Activated CD8-positive, alpha-beta memory T cell treated with anti-CD3 and anti-CD28 coated beads, Interleukin-2, amount 10 ng/mL, durations not matched to agents 7 days and 5 days (primary cell): Measurements from ENCODE around the gene OR2T1. TPM values are rescaled to one million over a fixed set of nuclear protein-coding genes. Genes with fewer than 3 reads are reported as not detected.
"Not testable (repeated sequence)": the region's sequence is repeated elsewhere in the genome, so short reads cannot be mapped to it uniquely, and the experiment has no call there.

Source experiments
- ATAC-seq: fragments of 150-1000 bp; cut with Tn5 transposase; one replicate; pipeline ENCODE4 v1.10.0; 2021; ENCODE audit warnings: moderate library complexity
- CTCF ChIA-PET: fragments of 350-600 bp; sonication (Branson Sonifier 250); formaldehyde crosslinking; loops from one replicate; lab custom pipeline; 2021; ENCODE audit warnings: antibody characterized with exemption; lab: Charles Lee
- DNase-seq: peaks from one replicate; pipeline ENCODE4 v3.0.0-alpha.2; 2020
- H3K27ac Mint-ChIP-seq: one replicate; pipeline ENCODE4 v1.8.0; 2021; ENCODE audit warnings: mild to moderate bottlenecking, mixed read lengths
- H3K27me3 Mint-ChIP-seq: one replicate; pipeline ENCODE4 v1.8.0; 2021; ENCODE audit warnings: mixed read lengths
- H3K36me3 Mint-ChIP-seq: one replicate; pipeline ENCODE4 v1.8.0; 2021; ENCODE audit warnings: mild to moderate bottlenecking, mixed read lengths
- H3K4me1 Mint-ChIP-seq: one replicate; pipeline ENCODE4 v1.8.0; 2021; ENCODE audit warnings: mixed read lengths
- H3K4me3 Mint-ChIP-seq: one replicate; pipeline ENCODE4 v1.8.0; 2021; ENCODE audit warnings: mild to moderate bottlenecking, moderate library complexity, mixed read lengths
- H3K9me3 Mint-ChIP-seq: one replicate; pipeline ENCODE4 v1.8.0; 2022; ENCODE audit warnings: low read depth, mixed read lengths
- total RNA-seq, 2 experiments: library from RNA; stranded (reverse); gene quantifications; one replicate each; pipeline ENCODE4 v1.2.3, GENCODE V29; 2021

The OR2T1 gene
- total RNA-seq, 2 experiments from 2014 or later = not detected

GRCh38 chr1:248417854-248418253 lies 15.0 kb downstream of the OR2T1 start:
- no peaks in the 10 kb centered on the region for H3K27me3 Mint-ChIP-seq
- H3K4me1 Mint-ChIP-seq = no peaks in the 10 kb centered on the region
- DNase-seq (no peak), ATAC-seq (no peak)
- H3K36me3 Mint-ChIP-seq = no peaks in the 10 kb centered on the region
- H3K27ac Mint-ChIP-seq = no peak overlapping the region
- CTCF ChIA-PET = no interaction called here
- peaks cover 14% of the 10 kb centered on the region for H3K9me3 Mint-ChIP-seq
- no peak overlapping the region for H3K4me3 Mint-ChIP-seq

- no peak for DNase-seq
- Mint-ChIP-seq H3K4me1 (no peaks in the 10 kb centered on the region), H3K27me3 (no peaks in the 10 kb centered on the region), H3K4me3 (no peak overlapping the region), H3K9me3 (peaks cover 9% of the 10 kb centered on the region), H3K27ac (no peak overlapping the region), H3K36me3 (no peaks in the 10 kb centered on the region)
- CTCF ChIA-PET = no interaction called here
- ATAC-seq = no peak
Measured at GRCh38 chr1:248421384-248421783, 18.5 kb downstream of the OR2T1 start.

DNA sequence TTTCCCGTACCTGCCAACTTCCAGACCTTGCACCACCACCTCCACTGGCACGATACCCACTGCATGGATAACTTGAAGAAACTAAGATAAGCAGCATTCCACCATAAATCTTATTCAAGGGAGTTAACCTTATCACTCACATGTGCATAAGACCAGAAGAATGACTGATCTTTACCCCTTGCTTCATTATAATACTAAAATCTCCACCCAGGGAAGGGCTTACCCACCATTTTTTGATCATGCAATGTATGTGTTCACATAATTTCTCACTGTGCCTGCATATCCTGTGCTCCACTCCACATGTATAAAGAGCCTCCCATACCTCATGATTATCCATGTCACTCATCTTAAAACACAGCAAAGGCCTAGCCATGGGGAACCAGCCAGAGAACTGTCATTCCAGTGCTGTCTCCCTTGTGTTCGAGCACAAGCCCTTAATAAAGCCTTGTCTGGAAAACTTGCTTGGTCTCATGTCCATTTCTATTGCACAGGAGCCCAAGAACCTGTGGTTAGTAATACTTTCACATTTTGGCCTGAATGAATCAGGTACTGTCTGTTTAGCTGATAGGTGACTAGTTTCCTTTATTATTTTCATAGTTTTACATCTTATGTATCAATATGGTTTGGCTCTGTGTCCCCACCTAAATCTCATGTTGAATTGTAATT lies 24.8 kb downstream of the OR2T1 start:
- H3K36me3 Mint-ChIP-seq, DNase-seq, ATAC-seq, H3K4me1 Mint-ChIP-seq, CTCF ChIA-PET, H3K9me3 Mint-ChIP-seq, H3K27me3 Mint-ChIP-seq, H3K27ac Mint-ChIP-seq, H3K4me3 Mint-ChIP-seq: not testable (repeated sequence)

DNA sequence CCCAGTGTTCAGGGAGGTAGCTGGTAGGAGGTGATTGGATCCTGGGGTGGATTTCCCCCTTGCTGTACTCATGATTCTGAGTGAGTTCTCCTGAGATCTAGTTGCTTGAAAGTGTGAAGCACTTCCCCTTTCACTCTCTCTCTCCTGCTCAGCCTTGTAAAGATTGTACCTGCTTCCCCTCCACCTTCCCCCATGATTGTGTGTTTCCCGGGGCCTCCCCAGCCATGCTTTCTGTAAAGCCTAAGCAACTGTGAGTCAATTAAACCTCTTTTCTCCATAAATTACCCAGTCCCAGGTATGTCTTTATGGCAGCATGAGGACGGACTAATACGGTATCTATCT lies 25.3 kb downstream of the OR2T1 start:
- ATAC-seq, H3K4me3 Mint-ChIP-seq, H3K9me3 Mint-ChIP-seq, DNase-seq, H3K27me3 Mint-ChIP-seq, H3K27ac Mint-ChIP-seq, H3K4me1 Mint-ChIP-seq, CTCF ChIA-PET, H3K36me3 Mint-ChIP-seq: not testable (repeated sequence)

DNA sequence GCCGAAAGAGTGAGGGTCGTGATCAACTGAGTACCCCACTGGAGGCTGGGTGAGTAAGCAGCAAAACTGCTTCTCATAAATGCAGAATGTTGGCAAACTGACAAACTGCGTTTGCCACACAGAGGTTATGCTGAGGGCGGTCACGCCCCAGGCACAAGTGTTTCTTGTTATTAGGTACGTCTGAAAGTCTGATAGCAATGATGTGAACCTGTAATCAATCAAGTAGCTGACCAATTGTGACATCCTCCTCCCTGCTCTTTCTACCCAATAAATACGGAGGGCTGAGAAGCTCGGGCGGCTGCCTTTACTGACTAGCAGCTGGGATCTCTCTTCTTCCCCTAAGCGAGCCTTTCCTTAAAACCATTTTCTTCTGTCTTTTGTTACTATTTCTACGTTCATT lies 28.8 kb downstream of the OR2T1 start:
- H3K27me3 Mint-ChIP-seq, H3K36me3 Mint-ChIP-seq, CTCF ChIA-PET, H3K4me1 Mint-ChIP-seq, H3K27ac Mint-ChIP-seq, H3K4me3 Mint-ChIP-seq, DNase-seq, H3K9me3 Mint-ChIP-seq, ATAC-seq: not testable (repeated sequence)

GRCh38 chr1:248432201-248432600 lies 29.4 kb downstream of the OR2T1 start:
- not testable (repeated sequence) for ATAC-seq

DNA sequence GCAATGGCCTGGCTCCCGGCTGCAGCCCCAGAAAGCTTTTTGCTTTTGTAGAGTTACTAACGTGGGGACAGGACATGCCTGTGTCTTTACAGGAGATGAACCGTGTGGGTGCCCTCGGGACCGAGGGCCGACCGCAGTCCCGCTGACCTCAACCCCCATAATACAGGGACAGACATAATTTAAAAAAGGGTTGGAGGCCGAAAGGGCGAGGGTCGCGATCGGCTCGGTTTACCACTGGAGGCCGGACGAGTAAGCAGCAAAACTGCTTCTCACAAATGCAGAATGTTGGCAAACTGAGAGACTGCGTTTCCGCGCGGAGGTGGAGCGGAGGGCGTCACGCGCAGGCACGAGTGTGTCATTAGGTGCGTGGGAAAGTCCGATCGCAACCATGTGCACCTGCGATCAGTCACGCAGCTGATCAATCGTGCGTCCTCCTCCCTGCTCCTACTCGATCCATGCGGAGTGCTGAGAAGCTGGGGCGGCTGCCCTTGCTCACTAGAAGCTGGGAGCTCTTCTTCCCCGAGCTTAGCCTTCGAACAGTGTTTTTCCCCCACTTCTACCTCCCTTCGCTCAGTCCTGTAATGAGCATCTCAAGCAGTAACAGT lies 31.1 kb downstream of the OR2T1 start:
- DNase-seq, H3K27me3 Mint-ChIP-seq, H3K4me3 Mint-ChIP-seq, ATAC-seq, H3K4me1 Mint-ChIP-seq, H3K27ac Mint-ChIP-seq, H3K36me3 Mint-ChIP-seq, CTCF ChIA-PET, H3K9me3 Mint-ChIP-seq: not testable (repeated sequence)

More at GRCh38 chr1:248432201-248432600, 29.4 kb downstream of the OR2T1 start:
- H3K27me3 Mint-ChIP-seq, DNase-seq, H3K4me1 Mint-ChIP-seq, H3K4me3 Mint-ChIP-seq, H3K9me3 Mint-ChIP-seq, CTCF ChIA-PET, H3K27ac Mint-ChIP-seq, H3K36me3 Mint-ChIP-seq: not testable (repeated sequence)

- ATAC-seq, H3K27ac Mint-ChIP-seq, H3K27me3 Mint-ChIP-seq, H3K36me3 Mint-ChIP-seq, DNase-seq, H3K4me1 Mint-ChIP-seq, H3K4me3 Mint-ChIP-seq, CTCF ChIA-PET, H3K9me3 Mint-ChIP-seq: not testable (repeated sequence)
Measured at GRCh38 chr1:248434913-248435312, 32.1 kb downstream of the OR2T1 start.

DNA sequence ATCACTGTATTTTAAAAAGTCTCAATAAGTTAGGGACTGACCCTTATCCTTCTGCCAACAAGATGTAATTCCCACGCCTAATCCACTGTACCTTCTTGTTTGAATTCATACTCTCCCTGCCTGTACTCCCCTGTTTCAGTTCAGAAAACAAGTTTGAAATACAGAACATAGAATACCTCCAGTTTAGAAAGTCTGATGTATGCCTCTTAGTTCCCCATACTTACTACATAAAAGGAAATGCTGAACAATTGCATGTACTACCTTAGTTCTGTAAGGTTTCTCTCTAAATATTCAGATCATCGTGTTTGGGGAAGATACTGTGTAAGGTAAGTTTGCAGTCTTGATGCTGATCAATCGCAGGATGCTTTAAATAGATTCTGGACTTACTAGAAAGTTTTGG lies 33.5 kb downstream of the OR2T1 start:
- H3K4me1 Mint-ChIP-seq, H3K36me3 Mint-ChIP-seq, H3K4me3 Mint-ChIP-seq, ATAC-seq, DNase-seq, CTCF ChIA-PET, H3K27me3 Mint-ChIP-seq, H3K27ac Mint-ChIP-seq, H3K9me3 Mint-ChIP-seq: not testable (repeated sequence)

DNA sequence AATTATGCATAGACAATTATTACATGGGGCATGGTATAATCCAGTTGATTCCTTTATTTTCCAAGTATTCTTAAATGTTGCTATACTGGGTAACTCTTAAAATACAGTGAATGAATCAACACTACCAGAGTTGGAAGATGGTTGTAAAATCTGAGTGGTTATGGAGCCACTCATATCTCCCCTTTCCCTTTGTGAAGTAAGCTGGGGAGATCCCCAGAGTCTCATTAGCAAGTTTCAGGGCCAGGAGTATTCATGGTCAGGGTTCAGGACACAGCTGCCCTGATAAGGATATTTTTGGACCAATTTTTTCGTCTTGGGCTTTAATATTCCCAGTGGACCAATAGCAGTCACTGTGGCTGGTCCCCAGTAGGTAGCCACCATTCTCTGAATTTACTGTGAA lies 35.8 kb downstream of the OR2T1 start:
- H3K27me3 Mint-ChIP-seq, H3K27ac Mint-ChIP-seq, DNase-seq, CTCF ChIA-PET, H3K9me3 Mint-ChIP-seq, H3K36me3 Mint-ChIP-seq, H3K4me1 Mint-ChIP-seq, ATAC-seq, H3K4me3 Mint-ChIP-seq: not testable (repeated sequence)

GRCh38 chr1:248439283-248439682 lies 36.4 kb downstream of the OR2T1 start:
- H3K36me3 Mint-ChIP-seq, CTCF ChIA-PET, DNase-seq, H3K4me3 Mint-ChIP-seq, H3K4me1 Mint-ChIP-seq, H3K27ac Mint-ChIP-seq, ATAC-seq, H3K27me3 Mint-ChIP-seq, H3K9me3 Mint-ChIP-seq: not testable (repeated sequence)

DNA sequence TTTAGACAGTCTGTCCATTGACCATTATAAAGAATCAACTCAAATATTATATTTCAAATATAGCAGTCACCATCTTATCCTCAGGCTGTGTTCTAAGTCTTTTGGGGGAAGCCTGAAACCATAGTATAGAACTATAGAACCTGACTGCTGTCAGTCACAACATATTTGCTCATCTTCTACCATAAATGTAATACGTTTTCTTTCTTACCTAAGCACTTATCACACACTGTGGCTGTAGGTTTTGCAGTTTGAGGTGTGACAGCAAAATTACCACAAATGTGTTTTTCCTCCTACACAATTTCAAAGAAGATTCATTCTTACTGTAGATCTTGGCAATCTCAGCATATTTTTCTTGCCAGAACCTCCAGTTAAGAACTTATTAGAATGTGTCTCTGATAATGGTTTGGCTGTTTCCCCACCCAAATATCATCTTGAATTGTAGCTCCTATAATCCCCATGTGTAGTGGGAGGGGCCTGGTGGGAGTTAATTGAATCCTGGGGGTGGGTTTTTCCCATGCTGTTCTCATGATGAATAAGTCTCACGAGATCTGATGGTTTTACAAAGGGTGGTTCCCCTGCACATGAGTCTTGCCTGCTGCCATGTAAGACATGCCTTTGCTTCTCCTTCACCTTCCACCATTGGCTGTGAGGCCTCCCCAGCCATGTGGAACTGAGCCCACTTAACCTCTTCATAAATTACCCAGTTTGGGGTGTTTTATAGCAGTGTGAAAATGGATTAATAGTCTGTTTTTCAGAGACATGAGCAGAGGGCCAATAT lies 39.8 kb downstream of the OR2T1 start:
- H3K27me3 Mint-ChIP-seq, H3K9me3 Mint-ChIP-seq, H3K4me3 Mint-ChIP-seq, CTCF ChIA-PET, H3K36me3 Mint-ChIP-seq, DNase-seq, H3K4me1 Mint-ChIP-seq, ATAC-seq, H3K27ac Mint-ChIP-seq: not testable (repeated sequence)

- H3K4me3 Mint-ChIP-seq, H3K27me3 Mint-ChIP-seq, H3K4me1 Mint-ChIP-seq, CTCF ChIA-PET, ATAC-seq, DNase-seq, H3K36me3 Mint-ChIP-seq, H3K27ac Mint-ChIP-seq, H3K9me3 Mint-ChIP-seq: not testable (repeated sequence)
Measured at GRCh38 chr1:248444603-248445002, 41.8 kb downstream of the OR2T1 start.

DNA sequence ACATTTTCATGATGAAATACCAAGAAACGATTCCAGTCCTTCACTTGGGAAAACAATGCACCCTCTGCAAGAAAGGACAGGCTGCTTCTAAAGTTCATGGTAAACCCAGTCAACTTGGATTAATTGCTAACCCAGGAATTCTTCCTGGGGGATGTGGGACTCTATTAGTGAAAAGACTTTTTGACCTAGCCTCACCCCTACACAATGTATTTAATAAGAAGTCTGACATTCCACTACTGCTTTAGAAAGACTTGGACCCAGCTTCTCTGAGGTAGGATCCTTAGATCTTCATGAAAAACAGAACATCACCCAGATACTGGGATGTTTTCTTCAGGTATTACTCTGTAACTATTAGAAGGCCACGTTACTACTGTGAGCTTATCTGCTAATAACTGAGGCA lies 42.6 kb downstream of the OR2T1 start, which contains the start of gene OR2T2:
OR2T2 (plus strand) TSS at position 239 of the 400 bp plus-strand sequence. CDS start 7,161 bp downstream, outside the sequence.
- H3K27ac Mint-ChIP-seq, DNase-seq: not testable (repeated sequence)

More for the DNA sequence above, 42.6 kb downstream of the OR2T1 start, which contains the start of gene OR2T2:
- H3K4me1 Mint-ChIP-seq, H3K4me3 Mint-ChIP-seq, H3K9me3 Mint-ChIP-seq, H3K36me3 Mint-ChIP-seq, H3K27me3 Mint-ChIP-seq, ATAC-seq, CTCF ChIA-PET: not testable (repeated sequence)
